Measurements from ENCODE around the gene CALML6.

DNA sequence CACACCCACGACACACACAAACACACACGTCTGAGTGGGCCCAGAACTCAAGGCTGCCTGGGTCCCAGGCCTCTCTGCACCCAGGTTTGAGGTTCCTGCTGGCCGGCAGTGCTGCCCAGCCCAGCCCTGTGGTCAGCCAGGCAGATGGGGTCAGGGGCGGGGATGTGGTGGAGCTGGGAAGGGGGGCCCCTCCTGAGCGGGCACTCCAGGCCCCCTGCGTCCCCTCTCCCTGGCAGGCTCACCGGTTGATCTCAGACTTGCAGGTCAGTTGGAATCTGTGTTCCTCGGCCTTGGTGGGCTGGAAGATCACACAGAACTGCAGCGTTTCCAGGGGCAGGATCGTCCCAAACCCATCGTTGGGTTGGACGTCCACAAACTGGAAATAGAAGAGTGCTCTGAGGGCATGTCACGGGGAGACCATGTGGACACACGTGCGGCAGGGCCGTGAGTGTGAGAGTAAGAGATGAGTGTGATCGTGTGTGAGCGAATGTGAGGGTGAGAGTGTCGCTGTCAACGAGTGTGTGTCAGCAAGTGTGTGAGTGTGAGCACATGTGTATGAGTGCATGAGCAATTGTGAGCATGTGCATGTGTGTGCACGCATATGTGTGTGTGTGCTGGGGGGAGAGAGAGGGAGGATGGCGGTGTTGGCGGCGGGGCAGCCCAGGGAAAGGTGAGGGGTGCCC is 23.7 kb downstream of the CALML6 start:
- TF ChIP-seq, protein P1, sequence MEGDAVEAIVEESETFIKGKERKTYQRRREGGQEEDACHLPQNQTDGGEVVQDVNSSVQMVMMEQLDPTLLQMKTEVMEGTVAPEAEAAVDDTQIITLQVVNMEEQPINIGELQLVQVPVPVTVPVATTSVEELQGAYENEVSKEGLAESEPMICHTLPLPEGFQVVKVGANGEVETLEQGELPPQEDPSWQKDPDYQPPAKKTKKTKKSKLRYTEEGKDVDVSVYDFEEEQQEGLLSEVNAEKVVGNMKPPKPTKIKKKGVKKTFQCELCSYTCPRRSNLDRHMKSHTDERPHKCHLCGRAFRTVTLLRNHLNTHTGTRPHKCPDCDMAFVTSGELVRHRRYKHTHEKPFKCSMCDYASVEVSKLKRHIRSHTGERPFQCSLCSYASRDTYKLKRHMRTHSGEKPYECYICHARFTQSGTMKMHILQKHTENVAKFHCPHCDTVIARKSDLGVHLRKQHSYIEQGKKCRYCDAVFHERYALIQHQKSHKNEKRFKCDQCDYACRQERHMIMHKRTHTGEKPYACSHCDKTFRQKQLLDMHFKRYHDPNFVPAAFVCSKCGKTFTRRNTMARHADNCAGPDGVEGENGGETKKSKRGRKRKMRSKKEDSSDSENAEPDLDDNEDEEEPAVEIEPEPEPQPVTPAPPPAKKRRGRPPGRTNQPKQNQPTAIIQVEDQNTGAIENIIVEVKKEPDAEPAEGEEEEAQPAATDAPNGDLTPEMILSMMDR (conservative IDR thresholded peaks at IDR 0.05), result no peak
- no peak for TF ChIP-seq ZFX (IDR thresholded peaks at IDR 0.05)
